Chondrocyte (in vitro differentiated cells): Measurements from ENCODE around the gene FBXW8. TPM values are rescaled to one million over a fixed set of nuclear protein-coding genes. Genes with fewer than 3 reads are reported as not detected.

Experiments
- DNase-seq: peaks from one replicate; pipeline ENCODE4 v3.0.0; 2021; ENCODE audit warnings: mixed read lengths, low spot score
- H3K27ac Mint-ChIP-seq: one replicate; pipeline ENCODE4 v1.8.0; 2021; ENCODE audit warnings: mild to moderate bottlenecking, moderate library complexity, mixed read lengths; ENCODE audit not compliant: unreplicated experiment
- H3K27me3 Mint-ChIP-seq: 2 replicates; pipeline ENCODE4 v1.8.0; 2021; ENCODE audit warnings: low read depth, mixed read lengths
- H3K36me3 Mint-ChIP-seq: 2 replicates; pipeline ENCODE4 v1.8.0; 2021; ENCODE audit warnings: low read depth, mixed read lengths
- H3K4me1 Mint-ChIP-seq: 2 replicates; pipeline ENCODE4 v1.8.0; 2021; ENCODE audit warnings: low read depth, mild to moderate bottlenecking, mixed read lengths
- H3K4me3 Mint-ChIP-seq: one replicate; pipeline ENCODE4 v1.8.0; 2021; ENCODE audit warnings: mild to moderate bottlenecking, moderate library complexity, mixed read lengths; ENCODE audit not compliant: unreplicated experiment
- H3K9me3 Mint-ChIP-seq: 2 replicates; pipeline ENCODE4 v1.8.0; 2021; ENCODE audit warnings: low read depth, mixed read lengths
- total RNA-seq: library from RNA; stranded (reverse); gene quantifications from 3 replicates; pipeline ENCODE4 v1.2.1, GENCODE V29; 2021
- TF ChIP-seq, protein P1 (sequence below): fragments of 200-600 bp; sonication (generic); IDR thresholded peaks from 2 replicates; pipeline ENCODE4 v1.5.0; 2021; ENCODE audit warnings: antibody characterized with exemption, mild to moderate bottlenecking, moderate library complexity

The FBXW8 gene
- total RNA-seq, 1 donor from 2014 or later, result 30.3 TPM

DNA sequence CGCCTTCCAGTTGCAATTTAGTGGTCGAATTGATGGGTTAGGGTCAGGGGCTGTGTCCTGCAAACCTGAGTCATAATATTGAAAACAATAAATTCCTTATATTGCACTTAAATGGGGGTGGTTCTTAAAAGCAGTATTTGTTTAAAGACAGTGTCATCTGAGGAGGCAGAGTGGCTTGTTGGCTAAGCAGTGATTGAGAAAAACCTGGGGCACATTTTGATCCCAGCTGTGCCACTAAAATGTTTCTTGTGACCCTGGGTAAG, 48.4 kb downstream of the FBXW8 start:
- Mint-ChIP-seq H3K4me1 (peaks cover 28% of the 10 kb centered on the region), H3K36me3 (peaks cover 7% of the 10 kb centered on the region), H3K9me3 (no peaks in the 10 kb centered on the region), H3K27me3 (no peaks in the 10 kb centered on the region), H3K4me3 (no peak overlapping the region), H3K27ac (no peak overlapping the region)
- no peak for DNase-seq
- TF ChIP-seq, protein P1, sequence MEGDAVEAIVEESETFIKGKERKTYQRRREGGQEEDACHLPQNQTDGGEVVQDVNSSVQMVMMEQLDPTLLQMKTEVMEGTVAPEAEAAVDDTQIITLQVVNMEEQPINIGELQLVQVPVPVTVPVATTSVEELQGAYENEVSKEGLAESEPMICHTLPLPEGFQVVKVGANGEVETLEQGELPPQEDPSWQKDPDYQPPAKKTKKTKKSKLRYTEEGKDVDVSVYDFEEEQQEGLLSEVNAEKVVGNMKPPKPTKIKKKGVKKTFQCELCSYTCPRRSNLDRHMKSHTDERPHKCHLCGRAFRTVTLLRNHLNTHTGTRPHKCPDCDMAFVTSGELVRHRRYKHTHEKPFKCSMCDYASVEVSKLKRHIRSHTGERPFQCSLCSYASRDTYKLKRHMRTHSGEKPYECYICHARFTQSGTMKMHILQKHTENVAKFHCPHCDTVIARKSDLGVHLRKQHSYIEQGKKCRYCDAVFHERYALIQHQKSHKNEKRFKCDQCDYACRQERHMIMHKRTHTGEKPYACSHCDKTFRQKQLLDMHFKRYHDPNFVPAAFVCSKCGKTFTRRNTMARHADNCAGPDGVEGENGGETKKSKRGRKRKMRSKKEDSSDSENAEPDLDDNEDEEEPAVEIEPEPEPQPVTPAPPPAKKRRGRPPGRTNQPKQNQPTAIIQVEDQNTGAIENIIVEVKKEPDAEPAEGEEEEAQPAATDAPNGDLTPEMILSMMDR, result no peak

DNA sequence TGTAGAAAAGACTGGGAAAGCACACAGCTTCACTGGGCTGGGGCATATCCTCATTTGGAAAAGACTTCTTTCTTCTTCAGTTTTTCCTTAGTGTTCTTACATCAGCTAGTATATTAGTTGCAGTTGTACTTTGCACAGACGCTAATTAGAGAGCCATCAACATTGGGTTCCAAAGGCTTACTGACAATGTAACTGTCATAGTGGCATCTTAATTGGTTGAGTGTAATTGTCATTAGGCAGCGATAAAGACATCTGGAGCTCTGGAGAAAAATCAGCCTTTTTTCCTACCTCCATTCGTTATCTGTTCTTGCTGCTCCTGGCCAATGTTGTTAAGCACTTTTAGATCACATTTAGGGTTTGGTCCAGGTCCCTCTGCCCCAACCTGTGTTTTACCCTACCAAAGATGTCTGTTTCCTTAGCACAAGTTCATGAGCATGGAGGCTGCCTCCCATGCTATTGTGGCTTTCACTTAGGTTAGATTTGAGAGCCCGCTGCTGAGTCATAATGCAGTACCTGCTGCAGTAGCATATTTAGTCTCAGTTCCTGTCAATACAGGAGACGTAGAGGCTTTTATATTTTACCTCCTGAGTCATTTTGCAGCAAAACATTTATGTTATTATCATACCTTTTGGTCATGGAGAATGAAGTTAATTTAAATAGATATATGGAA, 49.2 kb downstream of the FBXW8 start:
- TF ChIP-seq, protein P1, result no peak
- DNase-seq, result no peak

DNA sequence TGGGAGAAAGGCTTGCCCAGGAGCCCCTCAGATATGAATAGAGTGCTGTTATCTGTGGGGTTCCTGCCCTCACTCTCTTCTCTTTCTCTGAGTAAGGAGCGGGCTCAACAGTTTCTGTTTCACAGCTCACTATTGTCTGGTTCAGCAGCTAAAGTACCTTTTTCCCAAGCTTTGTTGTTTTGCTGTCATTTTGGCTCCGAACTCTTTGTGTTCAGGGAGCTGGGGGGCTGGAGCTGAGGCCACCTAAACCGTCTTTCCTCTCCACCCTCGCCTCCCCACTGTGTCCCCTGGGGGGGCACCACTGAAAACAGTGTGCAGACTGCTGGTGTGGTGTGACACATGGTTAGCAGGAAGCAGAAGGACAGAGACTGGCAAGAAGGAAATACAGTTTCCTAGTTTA, 51.4 kb downstream of the FBXW8 start:
- TF ChIP-seq, protein P1, result no peak
- Mint-ChIP-seq H3K27ac (no peak overlapping the region), H3K9me3 (no peaks in the 10 kb centered on the region), H3K27me3 (no peaks in the 10 kb centered on the region), H3K36me3 (peaks cover 16% of the 10 kb centered on the region), H3K4me3 (no peak overlapping the region), H3K4me1 (peaks cover 18% of the 10 kb centered on the region)
- no peak for DNase-seq

More for the DNA sequence above, 49.2 kb downstream of the FBXW8 start:
- H3K36me3 Mint-ChIP-seq, result peaks cover 9% of the 10 kb centered on the region
- H3K27ac Mint-ChIP-seq, result no peak overlapping the region
- no peaks in the 10 kb centered on the region for H3K27me3 Mint-ChIP-seq
- H3K9me3 Mint-ChIP-seq, result no peaks in the 10 kb centered on the region
- peaks cover 25% of the 10 kb centered on the region for H3K4me1 Mint-ChIP-seq
- H3K4me3 Mint-ChIP-seq, result no peak overlapping the region

DNA sequence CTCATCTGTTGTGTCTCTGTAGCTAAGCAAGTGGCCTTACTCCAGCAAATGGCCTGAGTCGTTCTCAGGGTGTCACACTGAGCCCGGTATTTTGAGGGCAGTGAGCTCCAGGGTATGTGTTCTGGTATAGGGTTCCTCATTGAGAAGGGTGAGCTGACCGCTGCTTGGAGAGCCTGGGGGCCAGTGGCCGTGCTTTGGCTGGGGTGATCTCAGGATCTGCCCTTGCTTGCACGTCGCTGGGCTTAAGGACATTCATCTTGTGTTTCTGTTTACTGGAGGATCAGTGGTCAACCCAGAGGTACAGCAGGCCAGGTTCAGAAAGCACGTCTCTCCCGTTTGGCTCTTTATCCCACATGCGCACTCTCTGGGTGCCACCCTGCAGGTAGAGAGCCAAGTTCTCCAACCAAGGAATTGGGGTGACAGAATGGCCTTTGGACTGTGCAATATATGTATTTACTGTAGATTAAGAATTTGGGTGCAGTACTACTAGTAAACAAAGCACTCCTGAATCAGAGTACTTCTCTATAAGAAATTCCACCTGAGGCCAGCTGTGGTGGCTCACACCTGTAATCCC, 52.1 kb downstream of the FBXW8 start:
- Mint-ChIP-seq H3K4me1 (peaks cover 18% of the 10 kb centered on the region), H3K4me3 (no peak overlapping the region), H3K27ac (no peak overlapping the region), H3K9me3 (no peaks in the 10 kb centered on the region), H3K27me3 (no peaks in the 10 kb centered on the region), H3K36me3 (peaks cover 18% of the 10 kb centered on the region)
- TF ChIP-seq, protein P1, result no peak
- DNase-seq, result no peak

DNA sequence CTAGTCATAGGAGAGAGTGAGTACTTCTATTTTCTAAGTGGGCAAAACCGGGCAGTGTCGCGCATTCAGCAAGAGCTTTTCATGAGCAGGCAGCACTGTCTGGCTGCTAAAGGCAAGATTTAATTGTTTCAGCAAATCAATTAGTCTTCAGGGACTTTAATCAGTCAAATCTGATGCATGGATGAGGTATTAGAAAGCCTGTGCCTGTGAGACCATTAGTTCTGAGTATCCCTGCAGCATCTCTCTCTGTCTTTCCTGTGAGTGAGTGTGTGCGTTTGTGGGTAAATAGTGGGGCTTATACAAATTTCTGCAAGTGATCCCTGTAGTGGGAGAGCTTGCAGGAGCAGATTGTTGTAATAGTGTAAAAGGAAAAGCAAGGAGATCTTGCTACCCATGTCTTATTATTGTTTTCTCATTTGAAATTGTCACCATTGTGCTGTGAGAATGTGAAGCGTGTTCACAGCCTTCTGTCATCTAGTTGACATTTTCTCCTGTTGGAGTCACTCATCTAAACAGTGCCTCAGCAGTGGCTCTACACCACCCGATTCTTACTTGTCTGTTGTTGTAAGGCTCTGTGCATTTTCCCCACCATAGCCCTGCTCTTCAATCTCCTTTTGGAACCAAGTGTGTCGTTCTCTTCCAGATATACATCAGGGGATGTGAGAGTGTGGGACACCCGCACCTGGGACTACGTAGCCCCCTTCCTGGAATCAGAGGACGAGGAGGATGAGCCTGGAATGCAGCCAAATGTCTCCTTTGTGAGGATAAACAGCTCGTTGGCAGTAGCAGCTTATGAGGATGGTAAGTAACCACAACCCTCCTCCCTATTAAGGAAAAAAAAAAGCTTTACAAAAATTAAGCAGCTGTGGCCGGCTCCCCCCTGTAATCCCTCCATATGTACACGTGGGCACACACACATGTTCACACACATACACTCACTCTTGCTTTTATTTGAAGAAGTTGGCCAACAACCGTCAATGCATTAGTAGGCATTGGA, 53.6 kb downstream of the FBXW8 start:
- TF ChIP-seq, protein P1, result no peak
- peaks cover 18% of the 10 kb centered on the region for H3K36me3 Mint-ChIP-seq
- DNase-seq, result no peak
- peaks cover 5% of the 10 kb centered on the region for H3K4me1 Mint-ChIP-seq
- no peaks in the 10 kb centered on the region for H3K27me3 Mint-ChIP-seq
- H3K4me3 Mint-ChIP-seq, result no peak overlapping the region
- no peak overlapping the region for H3K27ac Mint-ChIP-seq
- H3K9me3 Mint-ChIP-seq, result no peaks in the 10 kb centered on the region
